Measurements from ENCODE around the gene LIMK2.

- TF ChIP-seq POLR2AphosphoS5 (IDR thresholded peaks at IDR 0.05) (no peak), POLR2A (IDR thresholded peaks at IDR 0.05) (no peak), CTCF (IDR thresholded peaks at IDR 0.05) (no peak)
These were observed 32.2 kb downstream of the LIMK2 start for GRCh38 chr22:31244046-31244942.

All from prostate gland (tissue), 2 donors.